GM12873 (cell line): ENCODE measurements around the gene HIBADH.

Source experiments
- CTCF ChIP-seq: IDR thresholded peaks from 2 replicates; pipeline ENCODE4 v1.5.1; 2012; ENCODE audit warnings: low read depth, mild to moderate bottlenecking, moderate library complexity, low read length, control low read depth; ENCODE audit not compliant: insufficient read depth; ENCODE audit errors: missing control alignments

Gene HIBADH

GRCh38 chr7:27617651-27618381 is 44.9 kb downstream of the HIBADH start:
- no peak for TF ChIP-seq CTCF

- no peak for TF ChIP-seq CTCF
These were observed 45.7 kb downstream of the HIBADH start for GRCh38 chr7:27616914-27617548.

- TF ChIP-seq CTCF: no peak
These were observed 46.5 kb downstream of the HIBADH start for GRCh38 chr7:27616186-27616491.

- no peak for TF ChIP-seq CTCF
These were observed 47.1 kb downstream of the HIBADH start for GRCh38 chr7:27615420-27616185.

- TF ChIP-seq CTCF: no peak
These were observed 48.6 kb downstream of the HIBADH start for GRCh38 chr7:27614095-27614494.

- no peak for TF ChIP-seq CTCF
These were observed 51.6 kb downstream of the HIBADH start for GRCh38 chr7:27611059-27611458.

GRCh38 chr7:27608776-27609495 is 53.7 kb downstream of the HIBADH start:
- TF ChIP-seq CTCF: no peak
